HepG2 (cell line): ENCODE data around the gene LYPD1. TPM values are rescaled to one million over a fixed set of nuclear protein-coding genes. Genes with fewer than 3 reads are reported as not detected.

Experiments
- ATAC-seq: fragments of 200-7000 bp; cut with Tn5 transposase; 3 replicates; pipeline ENCODE4 v1.9.1; 2020; ENCODE audit warnings: mild to moderate bottlenecking, moderate library complexity
- BruUV-seq: library from RNA; stranded (reverse); fragments of 400-500 nt; replicated peaks from 2 replicates; lab custom pipeline; 2021; lab: Mats Ljungman, UMichigan
- CTCF ChIA-PET: fragments of 300-600 bp; formaldehyde crosslinking; extraction: SDS; loops from one replicate; lab custom pipeline; 2021; ENCODE audit warnings: low total read pairs, inconsistent platforms, low intra/inter-chr PET ratio; lab: Yijun Ruan, JAX
- POLR2A ChIA-PET: fragments of 350-600 bp; sonication (Branson Sonifier 250); formaldehyde crosslinking; loops from one replicate; lab custom pipeline; 2020; ENCODE audit warnings: antibody characterized with exemption, inconsistent platforms; lab: Yijun Ruan, JAX
- DNase-seq: peaks from one replicate; pipeline ENCODE4 v3.0.0-alpha.2; 2015; ENCODE audit warnings: low spot score
- FAIRE-seq: peaks from 3 replicates; lab custom pipeline; 2011; peaks lifted over from hg19 to GRCh38; lab: Jason Lieb, UNC
- H2AFZ ChIP-seq: one replicate; pipeline ENCODE4 v1.6.1; 2011; ENCODE audit warnings: low read length, inconsistent platforms
- H3K27ac ChIP-seq: fragments of 300-600 bp; 3 replicates; pipeline ENCODE4 v1.8.0; 2011; ENCODE audit warnings: mixed run types, mild to moderate bottlenecking, mixed read lengths, low read length, inconsistent platforms; ENCODE audit not compliant: insufficient read depth; ENCODE audit errors: extremely low read length
- H3K27me3 ChIP-seq, 2 experiments: fragments of 200-600 bp in 1 of 2; 2 replicates in 1 of 2; 3 replicates in 1 of 2; pipeline versions ENCODE4 v1.6.0 to v1.8.0; 2011; ENCODE audit warnings: low read length in 2 of 2, mild to moderate bottlenecking in 2 of 2, moderate library complexity in 2 of 2, inconsistent platforms in 1 of 2; ENCODE audit not compliant: insufficient read depth in 2 of 2, control insufficient read depth in 1 of 2
- H3K36me3 ChIP-seq, 2 experiments: fragments of 200-600 bp in 1 of 2; replicated peaks in 1 of 2; 2 replicates in 1 of 2; 3 replicates in 1 of 2; pipeline versions ENCODE4 v1.5.1 to v1.8.0; 2011; ENCODE audit warnings: low read length in 2 of 2, inconsistent platforms in 1 of 2; ENCODE audit not compliant: insufficient read depth in 2 of 2, control insufficient read depth in 1 of 2
- H3K4me1 ChIP-seq: 2 replicates; pipeline ENCODE4 v1.5.1; 2012; ENCODE audit warnings: low read length, inconsistent platforms; ENCODE audit not compliant: insufficient read depth
- H3K4me2 ChIP-seq: 2 replicates; pipeline ENCODE4 v1.6.0; 2011; ENCODE audit warnings: low read depth, low read length, inconsistent platforms
- H3K4me3 ChIP-seq, 3 experiments: fragments of 200-600 bp in 1 of 3; sonication (generic), shearing (Covaris generic) in 1 of 3; replicated peaks in 1 of 3; 2 replicates each; pipeline ENCODE4 v1.5.1; 2011 to 2016; ENCODE audit warnings: low read length in 3 of 3, inconsistent platforms in 2 of 3, low read depth in 2 of 3, mild to moderate bottlenecking in 2 of 3, control low read depth in 1 of 3, mixed read lengths in 1 of 3; ENCODE audit not compliant: insufficient read depth in 1 of 3
- H3K79me2 ChIP-seq: one replicate; pipeline ENCODE4 v1.6.1; 2011; ENCODE audit warnings: low read length, inconsistent platforms; ENCODE audit not compliant: insufficient read depth
- H3K9ac ChIP-seq: 2 replicates; pipeline ENCODE4 v1.6.0; 2011; ENCODE audit warnings: mild to moderate bottlenecking, low read depth, low read length, inconsistent platforms; ENCODE audit not compliant: insufficient read depth
- H3K9me3 ChIP-seq: 2 replicates; pipeline ENCODE4 v1.5.1; 2012; ENCODE audit warnings: mild to moderate bottlenecking, low read length
- H4K20me1 ChIP-seq: 2 replicates; pipeline ENCODE4 v1.6.0; 2011; ENCODE audit warnings: inconsistent platforms, mild to moderate bottlenecking, low read length, moderate library complexity; ENCODE audit not compliant: insufficient read depth
- BCL3 ChIP-seq: sonication (generic); formaldehyde crosslinking; IDR thresholded peaks from 2 replicates; pipeline ENCODE4 v1.5.1; 2020; ENCODE audit warnings: mild to moderate bottlenecking, missing genetic modification reagents, moderate library complexity
- DBP ChIP-seq: sonication (generic); formaldehyde crosslinking; IDR thresholded peaks from 2 replicates; pipeline ENCODE4 v1.4.0; 2020; ENCODE audit warnings: missing genetic modification reagents; ENCODE audit errors: not compliant biosample characterization
- KDM4B ChIP-seq: sonication (generic); formaldehyde crosslinking; IDR thresholded peaks from 2 replicates; pipeline ENCODE4 v1.4.0; 2020; ENCODE audit warnings: missing genetic modification reagents
- KLF9 ChIP-seq: IDR thresholded peaks from 2 replicates; pipeline ENCODE4 v1.6.1; 2016; ENCODE audit warnings: low read depth
- MAX ChIP-seq: IDR thresholded peaks from 2 replicates; pipeline ENCODE4 v1.6.1; 2012; ENCODE audit warnings: inconsistent platforms
- MIXL1 ChIP-seq: IDR thresholded peaks from 2 replicates; pipeline ENCODE4 v1.6.1; 2016
- POGK ChIP-seq: sonication (generic); formaldehyde crosslinking; conservative IDR thresholded peaks from 2 replicates; pipeline ENCODE4 v1.8.0; 2022; ENCODE audit warnings: mild to moderate bottlenecking, moderate library complexity, missing genetic modification reagents
- PRDM4 ChIP-seq: sonication (generic); formaldehyde crosslinking; IDR thresholded peaks from 2 replicates; pipeline ENCODE4 v1.9.0; 2021; ENCODE audit warnings: missing genetic modification reagents, borderline replicate concordance
- SRSF9 ChIP-seq: fragments of 200-400 bp; formaldehyde crosslinking; IDR thresholded peaks from 2 replicates; pipeline ENCODE4 v1.6.1; 2018; ENCODE audit warnings: borderline replicate concordance, mild to moderate bottlenecking, low read depth, low read length; ENCODE audit not compliant: insufficient read depth, poor library complexity, severe bottlenecking
- THRA ChIP-seq: sonication (generic); formaldehyde crosslinking; IDR thresholded peaks from 2 replicates; pipeline ENCODE4 v1.4.0; 2020; ENCODE audit warnings: missing genetic modification reagents, borderline replicate concordance
- U2AF2 ChIP-seq: fragments of 200-400 bp; formaldehyde crosslinking; IDR thresholded peaks from 2 replicates; pipeline ENCODE4 v1.6.1; 2017; ENCODE audit warnings: low read depth, mild to moderate bottlenecking, low read length
- ZNF558 ChIP-seq: sonication (generic); formaldehyde crosslinking; IDR thresholded peaks from 2 replicates; pipeline ENCODE4 v1.9.0; 2022; ENCODE audit warnings: mild to moderate bottlenecking, missing genetic modification reagents, borderline replicate concordance
- ZSCAN30 ChIP-seq: sonication (generic); formaldehyde crosslinking; IDR thresholded peaks from 2 replicates; pipeline ENCODE4 v1.5.0; 2020; ENCODE audit warnings: mild to moderate bottlenecking, missing genetic modification reagents
- WGBS: methylation state at CpG from one replicate; pipeline ENCODE4 v1.1.6; 2017; ENCODE audit warnings: low lambda C conversion rate; 5-methylcytosine and 5-hydroxymethylcytosine counted together
- in situ Hi-C: cut with HindIII; loops from 2 replicates; pipeline ENCODE4 v1.10.0; 2017; ENCODE audit warnings: low pct_unique_long_range_greater_than_20kb; ENCODE audit not compliant: extremely low pct_ligation_motif_present
- intact Hi-C: fragments of 100-400 bp; cut with micrococcal nuclease; formaldehyde crosslinking; loops from one replicate; pipeline ENCODE4 v1.10.0; 2022; ENCODE audit not compliant: unreplicated experiment
- polyA plus RNA-seq, 8 experiments: library from polyadenylated mRNA; depleted of rRNA in 3 of 8; stranded (reverse) in 7 of 8; unstranded in 1 of 8; fragments of >200 nt; fragmentation: Illumina TruSeq in 4 of 8; extraction: Trizol in 4 of 8; gene quantifications; 2 replicates each; pipeline versions ENCODE4 v1.2.1 to v1.2.3, GENCODE V29; 2011 to 2016; ENCODE audit warnings: low read depth in 4 of 8, missing spikeins in 1 of 8, mixed read lengths in 1 of 8; ENCODE audit not compliant: insufficient read depth in 1 of 8
- total RNA-seq, 5 experiments: library from RNA; depleted of rRNA; stranded (reverse); fragments of >200 nt; fragmentation: Illumina TruSeq; extraction: Trizol; gene quantifications; 2 replicates each; pipeline ENCODE4 v1.2.3, GENCODE V29; 2016; ENCODE audit warnings: low read depth in 1 of 5

LYPD1 gene
- total and polyA plus RNA-seq, 2 of the 13 experiments (the other 11 are each of a cell fraction or from before 2014, with no cell fraction given), result not detected

GRCh38 chr2:132671151-132671835 is 1.3 kb upstream of the LYPD1 start:
- TF ChIP-seq DBP (no peak), POGK (no peak), MIXL1 (CRISPR knock-in tag) (no peak), ZSCAN30 (CRISPR knock-in tag) (no peak), ZNF558 (CRISPR knock-in tag) (no peak), KLF9 (CRISPR knock-in tag) (no peak), KDM4B (no peak), U2AF2 (no peak), THRA (no peak), SRSF9 (no peak), PRDM4 (CRISPR knock-in tag) (no peak), BCL3 (CRISPR knock-in tag) (no peak), MAX (no peak)
- no peaks in the 10 kb centered on the region for H3K79me2 ChIP-seq
- no peaks in the 10 kb centered on the region for H3K4me1 ChIP-seq
- no peak overlapping the region for H2AFZ ChIP-seq
- ATAC-seq (no peak), DNase-seq (no peak), FAIRE-seq (no peak)
- no peaks in the 10 kb centered on the region for H4K20me1 ChIP-seq
- POLR2A ChIA-PET, result no interaction called here
- H3K27me3 ChIP-seq, result peaks cover 8 to 41% of the 10 kb centered on the region in 2 experiments; a peak in 4 of 5 replicates
- H3K9me3 ChIP-seq, result no peaks in the 10 kb centered on the region
- no peak overlapping the region for H3K4me3 ChIP-seq
- no peak overlapping the region for H3K9ac ChIP-seq
- intact Hi-C loops (no loop called here), in situ Hi-C loops (loop anchor here (25.0 kb wide), 1 partner anchor 491 kb away; no protein-coding TSS in a partner anchor)
- CTCF ChIA-PET, result no interaction called here
- WGBS, result 50% methylated on average over 23 of the region's 23 CpGs
- no peak overlapping the region for H3K27ac ChIP-seq
- no peak overlapping the region for H3K4me2 ChIP-seq
- no TSS peak for BruUV-seq
- H3K36me3 ChIP-seq, result no peaks in the 10 kb centered on the region
